Left lung (tissue), 10 donors: ENCODE results near the gene BPIFA3. TPM values are rescaled to one million over a fixed set of nuclear protein-coding genes. Genes with fewer than 3 reads are reported as not detected.

Experiments used
- ATAC-seq: fragments of 200-7000 bp; cut with Tn5 transposase; one replicate; pipeline ENCODE4 v1.9.1; 2020; ENCODE audit warnings: moderate library complexity
- DNase-seq, 4 donors: peaks; one replicate each; pipeline ENCODE4 v3.0.0-alpha.2; 2013 to 2020
- H3K27ac ChIP-seq, 2 donors: fragments of 200-600 bp; sonication (generic) in 1 of 2; one replicate each; pipeline versions ENCODE4 v1.5.0 to v1.8.0; 2020 to 2021
- H3K27me3 ChIP-seq, 2 donors: fragments of 200-600 bp; sonication (generic) in 1 of 2; one replicate each; pipeline versions ENCODE4 v1.5.0 to v1.8.0; 2020 to 2021
- H3K36me3 ChIP-seq, 2 donors: fragments of 200-600 bp; sonication (generic) in 1 of 2; one replicate each; pipeline versions ENCODE4 v1.5.0 to v1.8.0; 2020 to 2021
- H3K4me1 ChIP-seq, 2 donors: fragments of 200-600 bp; one replicate each; pipeline ENCODE4 v1.8.0; 2021
- H3K4me3 ChIP-seq, 2 donors: fragments of 200-600 bp; sonication (generic) in 1 of 2; one replicate each; pipeline versions ENCODE4 v1.5.0 to v1.8.0; 2020 to 2021; ENCODE audit warnings: mild to moderate bottlenecking in 1 of 2
- H3K9me3 ChIP-seq, 2 donors: fragments of 200-600 bp; sonication (generic) in 1 of 2; one replicate each; pipeline versions ENCODE4 v1.5.0 to v1.8.0; 2020 to 2021
- intact Hi-C, 2 donors: fragments of 100-400 bp; cut with DNase I; formaldehyde crosslinking; loops; one replicate each; pipeline versions ENCODE4 v1.11.2 to v1.14.2; 2022
- polyA plus RNA-seq, 6 donors: library from polyadenylated mRNA; unstranded; fragments of 120-200 nt; gene quantifications; one replicate each; pipeline ENCODE4 v1.2.1, GENCODE V29; 2013; ENCODE audit not compliant: insufficient read length in 6 of 6
- total RNA-seq, 2 donors: library from RNA; stranded (reverse); fragmentation: NEBNext Ultra II Directional; extraction: Animal tissue kit (Norgen Biotek cat#: 25700); gene quantifications; one replicate each; pipeline ENCODE4 v1.2.1, GENCODE V29; 2021
- TF ChIP-seq, protein P1 (sequence below), 2 donors: fragments of 200-600 bp; sonication (generic) in 1 of 2; IDR thresholded peaks; one replicate each; pipeline versions ENCODE4 v1.5.0 to v1.8.0; 2021; ENCODE audit warnings: antibody characterized with exemption in 2 of 2
- donor health status: DM: no; HTN: yes; CAD: no.
- donor health status: DM: no; HTN: no; CAD: no.

Gene BPIFA3
- total and polyA plus RNA-seq, 8 donors = not detected

DNA sequence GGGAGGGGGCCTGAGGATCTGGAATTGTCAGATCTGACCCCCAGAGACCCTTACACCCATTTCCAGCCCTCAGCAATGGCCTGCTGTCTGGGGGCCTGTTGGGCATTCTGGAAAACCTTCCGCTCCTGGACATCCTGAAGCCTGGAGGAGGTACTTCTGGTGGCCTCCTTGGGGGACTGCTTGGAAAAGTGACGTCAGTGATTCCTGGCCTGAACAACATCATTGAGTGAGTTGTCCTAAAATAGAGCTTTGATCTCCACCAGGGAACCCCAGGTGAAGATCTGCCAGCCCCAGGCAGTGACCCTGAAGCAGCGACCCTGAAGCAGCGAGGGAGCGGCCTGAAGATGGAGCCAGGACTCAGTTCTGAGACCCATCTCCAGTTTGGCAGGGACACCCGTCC is 20.8 kb downstream of the BPIFA3 start:
- Histone ChIP-seq H3K36me3 (no peaks in the 10 kb centered on the region), H3K27ac (no peak overlapping the region), H3K27me3 (peaks cover 0 to 11% of the 10 kb centered on the region in 2 donors), H3K4me3 (no peak overlapping the region), H3K9me3 (no peaks in the 10 kb centered on the region), H3K4me1 (no peaks in the 10 kb centered on the region)
- intact Hi-C loops = no loop called here
- TF ChIP-seq, protein P1, sequence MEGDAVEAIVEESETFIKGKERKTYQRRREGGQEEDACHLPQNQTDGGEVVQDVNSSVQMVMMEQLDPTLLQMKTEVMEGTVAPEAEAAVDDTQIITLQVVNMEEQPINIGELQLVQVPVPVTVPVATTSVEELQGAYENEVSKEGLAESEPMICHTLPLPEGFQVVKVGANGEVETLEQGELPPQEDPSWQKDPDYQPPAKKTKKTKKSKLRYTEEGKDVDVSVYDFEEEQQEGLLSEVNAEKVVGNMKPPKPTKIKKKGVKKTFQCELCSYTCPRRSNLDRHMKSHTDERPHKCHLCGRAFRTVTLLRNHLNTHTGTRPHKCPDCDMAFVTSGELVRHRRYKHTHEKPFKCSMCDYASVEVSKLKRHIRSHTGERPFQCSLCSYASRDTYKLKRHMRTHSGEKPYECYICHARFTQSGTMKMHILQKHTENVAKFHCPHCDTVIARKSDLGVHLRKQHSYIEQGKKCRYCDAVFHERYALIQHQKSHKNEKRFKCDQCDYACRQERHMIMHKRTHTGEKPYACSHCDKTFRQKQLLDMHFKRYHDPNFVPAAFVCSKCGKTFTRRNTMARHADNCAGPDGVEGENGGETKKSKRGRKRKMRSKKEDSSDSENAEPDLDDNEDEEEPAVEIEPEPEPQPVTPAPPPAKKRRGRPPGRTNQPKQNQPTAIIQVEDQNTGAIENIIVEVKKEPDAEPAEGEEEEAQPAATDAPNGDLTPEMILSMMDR (IDR thresholded peaks at IDR 0.05) = no peak
- ATAC-seq (no peak), DNase-seq (no peak)

DNA sequence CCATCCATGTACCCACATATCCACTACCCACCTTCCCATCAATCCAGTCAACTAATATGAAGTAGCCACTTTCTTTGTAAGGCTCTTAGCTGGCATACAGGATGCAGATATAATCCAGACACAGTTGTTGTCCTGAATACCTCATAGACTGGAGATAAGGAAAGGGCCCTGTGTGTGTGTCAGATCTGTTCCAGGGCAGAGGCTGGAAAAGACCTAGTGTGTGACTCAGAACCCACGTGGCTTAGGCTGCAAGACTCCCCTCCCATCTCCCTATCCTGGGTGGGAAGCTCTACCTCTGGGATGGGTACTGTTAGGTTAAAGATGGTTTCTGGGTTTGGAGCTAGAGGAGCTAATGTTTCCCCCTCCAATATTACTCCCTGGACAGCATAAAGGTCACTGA is 22.3 kb downstream of the BPIFA3 start:
- intact Hi-C loops = no loop called here
- H3K27me3 ChIP-seq = peaks cover 0 to 7% of the 10 kb centered on the region in 2 donors
- no peak overlapping the region for H3K4me3 ChIP-seq
- H3K27ac ChIP-seq = no peak overlapping the region
- no peaks in the 10 kb centered on the region for H3K4me1 ChIP-seq
- no peak for DNase-seq
- H3K9me3 ChIP-seq = no peaks in the 10 kb centered on the region
- peak; percentile 10 for ATAC-seq
- TF ChIP-seq, protein P1 (IDR thresholded peaks at IDR 0.05) = no peak
- no peaks in the 10 kb centered on the region for H3K36me3 ChIP-seq

GRCh38 chr20:33239979-33240736 is 23.0 kb downstream of the BPIFA3 start:
- ATAC-seq (peak; percentile 73), DNase-seq (no peak)
- intact Hi-C loops = no loop called here

GRCh38 chr20:33240923-33241322 is 23.8 kb downstream of the BPIFA3 start:
- H3K36me3 ChIP-seq = no peaks in the 10 kb centered on the region
- DNase-seq = no peak
- H3K4me3 ChIP-seq = no peak overlapping the region
- no peak overlapping the region for H3K27ac ChIP-seq
- TF ChIP-seq, protein P1 (IDR thresholded peaks at IDR 0.05) = no peak
- H3K4me1 ChIP-seq = no peaks in the 10 kb centered on the region
- intact Hi-C loops = no loop called here
- H3K27me3 ChIP-seq = no peaks in the 10 kb centered on the region
- no peaks in the 10 kb centered on the region for H3K9me3 ChIP-seq
- ATAC-seq = no peak

More at GRCh38 chr20:33239979-33240736, 23.0 kb downstream of the BPIFA3 start:
- no peaks in the 10 kb centered on the region for H3K9me3 ChIP-seq
- H3K4me1 ChIP-seq = no peaks in the 10 kb centered on the region
- H3K27me3 ChIP-seq = no peaks in the 10 kb centered on the region
- H3K27ac ChIP-seq = no peak overlapping the region
- no peak overlapping the region for H3K4me3 ChIP-seq
- TF ChIP-seq, protein P1 (IDR thresholded peaks at IDR 0.05) = no peak
- H3K36me3 ChIP-seq = no peaks in the 10 kb centered on the region

DNA sequence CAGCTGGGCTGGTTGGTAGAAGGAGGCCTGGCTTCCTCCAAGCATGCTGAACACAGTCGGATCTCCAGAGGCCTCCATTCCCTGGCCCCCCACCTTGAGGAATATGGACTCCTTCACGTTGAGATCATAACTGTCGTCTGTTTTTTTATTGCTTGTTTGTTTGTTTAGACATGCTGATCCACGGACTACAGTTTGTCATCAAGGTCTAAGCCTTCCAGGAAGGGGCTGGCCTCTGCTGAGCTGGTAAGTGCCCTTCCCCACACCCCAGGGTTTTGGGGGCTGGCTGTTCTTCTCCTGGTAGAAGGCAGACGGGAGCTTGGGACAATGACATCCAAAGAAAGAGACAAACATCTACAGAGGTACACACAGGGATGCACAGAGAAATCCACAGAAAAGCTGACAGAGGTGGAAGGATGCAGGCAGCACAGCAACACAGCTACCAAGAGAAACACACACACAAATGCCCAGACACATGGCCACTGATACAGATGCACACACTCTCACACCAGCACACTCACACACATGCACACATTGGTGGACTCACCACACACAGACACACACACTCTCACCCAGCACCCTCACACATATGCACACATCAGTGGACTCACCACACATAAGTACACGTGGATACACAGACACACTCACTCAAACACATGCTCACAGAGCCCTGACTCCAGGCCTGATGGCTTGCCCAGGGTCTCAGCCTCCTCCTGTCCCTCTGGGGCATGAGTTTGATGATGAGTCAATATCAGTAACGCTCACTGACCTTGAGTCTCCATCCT is 25.4 kb downstream of the BPIFA3 start:
- ATAC-seq (no peak), DNase-seq (no peak)
- intact Hi-C loops = no loop called here
- no peaks in the 10 kb centered on the region for H3K4me1 ChIP-seq
- H3K9me3 ChIP-seq = no peaks in the 10 kb centered on the region
- H3K4me3 ChIP-seq = no peak overlapping the region
- H3K27ac ChIP-seq = no peak overlapping the region
- no peaks in the 10 kb centered on the region for H3K36me3 ChIP-seq
- TF ChIP-seq, protein P1 (IDR thresholded peaks at IDR 0.05) = no peak
- no peaks in the 10 kb centered on the region for H3K27me3 ChIP-seq
